Lung (tissue), 12 donors: ENCODE measurements around the gene DHX8. TPM values are rescaled to one million over a fixed set of nuclear protein-coding genes. Genes with fewer than 3 reads are reported as not detected.
"Not testable (repeated sequence)": the region's sequence is repeated elsewhere in the genome, so short reads cannot be mapped to it uniquely, and the experiment has no call there.

Source experiments
- ATAC-seq: fragments of 200-7000 bp; cut with Tn5 transposase; one replicate; pipeline ENCODE4 v1.9.1; 2020; ENCODE audit warnings: moderate number of reproducible peaks; ENCODE audit not compliant: insufficient read depth, low FRiP score
- DNase-seq, 3 donors: peaks; one replicate each; pipeline ENCODE4 v3.0.0-alpha.2; 2013 to 2017
- H3K27ac ChIP-seq, 2 donors: one replicate each; pipeline ENCODE4 v1.5.1; 2013; ENCODE audit warnings: mild to moderate bottlenecking in 2 of 2, moderate library complexity in 2 of 2, control low read depth in 1 of 2, inconsistent platforms in 1 of 2, low read depth in 1 of 2, low read length in 1 of 2
- H3K27me3 ChIP-seq, 3 donors: one replicate each; pipeline ENCODE4 v1.5.1; 2013; ENCODE audit warnings: low read length in 2 of 3; ENCODE audit not compliant: control insufficient read depth in 3 of 3, insufficient read depth in 3 of 3
- H3K36me3 ChIP-seq, 4 donors: one replicate each; pipeline ENCODE4 v1.5.1; 2013; ENCODE audit warnings: low read length in 4 of 4, mild to moderate bottlenecking in 1 of 4, moderate library complexity in 1 of 4; ENCODE audit not compliant: control insufficient read depth in 4 of 4, insufficient read depth in 4 of 4
- H3K4me1 ChIP-seq, 5 donors: one replicate each; pipeline ENCODE4 v1.5.1; 2013; ENCODE audit warnings: low read length in 5 of 5, mild to moderate bottlenecking in 2 of 5, moderate library complexity in 1 of 5; ENCODE audit not compliant: control insufficient read depth in 5 of 5, insufficient read depth in 5 of 5
- H3K4me3 ChIP-seq: one replicate; pipeline ENCODE4 v1.5.1; 2013; ENCODE audit warnings: mild to moderate bottlenecking, control low read depth, moderate library complexity
- H3K9ac ChIP-seq, 2 donors: one replicate each; pipeline ENCODE4 v1.5.1; 2013; ENCODE audit warnings: low read length in 2 of 2, control low read depth in 1 of 2; ENCODE audit not compliant: insufficient read depth in 1 of 2
- H3K9me3 ChIP-seq, 4 donors: one replicate each; pipeline ENCODE4 v1.5.1; 2013; ENCODE audit warnings: low read length in 3 of 4, mild to moderate bottlenecking in 1 of 4, moderate library complexity in 1 of 4; ENCODE audit not compliant: control insufficient read depth in 4 of 4, insufficient read depth in 3 of 4
- WGBS, 2 donors: extraction: QIAGEN DNeasy Blood & Tissue Kit; methylation state at CpG; one replicate each; pipeline ENCODE4 v1.1.7; 2013; 5-methylcytosine and 5-hydroxymethylcytosine counted together
- polyA plus RNA-seq, 2 donors: library from polyadenylated mRNA; stranded (reverse); fragments of 200-250 nt; gene quantifications; one replicate each; pipeline ENCODE4 v1.2.1, GENCODE V29; 2013
- total RNA-seq, 2 donors: library from RNA; depleted of rRNA in 1 of 2; stranded (reverse); fragments of >200 nt in 1 of 2; gene quantifications; one replicate each; pipeline ENCODE4 v1.2.1, GENCODE V29; 2014 to 2021
- TF ChIP-seq, protein P1 (sequence below): IDR thresholded peaks from 2 replicates; pipeline ENCODE4 v1.5.1; 2012; ENCODE audit warnings: mild to moderate bottlenecking; ENCODE audit errors: control extremely low read depth, extremely low read depth
- donor health status: control.
- donor health status: control.
- donor health status: Bipolar disorder and iron deficiency.
- donor health status: healthy.
- donor health status: DM: yes; HTN: yes; CAD: no.

Gene DHX8
- total and polyA plus RNA-seq, 4 donors: 24.7 to 45.1 (median 38.2) TPM

- Histone ChIP-seq H3K36me3 (no peaks in the 10 kb centered on the region), H3K9ac (no peak overlapping the region), H3K4me3 (no peak overlapping the region), H3K4me1 (peaks cover 0 to 10% (median 6%) of the 10 kb centered on the region in 5 donors), H3K27ac (peak overlapping the region in 1 of 2 donors; percentile 58), H3K27me3 (no peaks in the 10 kb centered on the region), H3K9me3 (no peaks in the 10 kb centered on the region)
- TF ChIP-seq, protein P1, sequence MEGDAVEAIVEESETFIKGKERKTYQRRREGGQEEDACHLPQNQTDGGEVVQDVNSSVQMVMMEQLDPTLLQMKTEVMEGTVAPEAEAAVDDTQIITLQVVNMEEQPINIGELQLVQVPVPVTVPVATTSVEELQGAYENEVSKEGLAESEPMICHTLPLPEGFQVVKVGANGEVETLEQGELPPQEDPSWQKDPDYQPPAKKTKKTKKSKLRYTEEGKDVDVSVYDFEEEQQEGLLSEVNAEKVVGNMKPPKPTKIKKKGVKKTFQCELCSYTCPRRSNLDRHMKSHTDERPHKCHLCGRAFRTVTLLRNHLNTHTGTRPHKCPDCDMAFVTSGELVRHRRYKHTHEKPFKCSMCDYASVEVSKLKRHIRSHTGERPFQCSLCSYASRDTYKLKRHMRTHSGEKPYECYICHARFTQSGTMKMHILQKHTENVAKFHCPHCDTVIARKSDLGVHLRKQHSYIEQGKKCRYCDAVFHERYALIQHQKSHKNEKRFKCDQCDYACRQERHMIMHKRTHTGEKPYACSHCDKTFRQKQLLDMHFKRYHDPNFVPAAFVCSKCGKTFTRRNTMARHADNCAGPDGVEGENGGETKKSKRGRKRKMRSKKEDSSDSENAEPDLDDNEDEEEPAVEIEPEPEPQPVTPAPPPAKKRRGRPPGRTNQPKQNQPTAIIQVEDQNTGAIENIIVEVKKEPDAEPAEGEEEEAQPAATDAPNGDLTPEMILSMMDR: no peak
- peak; percentile 70 for ATAC-seq
- DNase-seq: peak in 2 of 3 donors; percentile 19 to 56
- WGBS, 2 donors: 33% methylated on average over 7 of the region's 7 CpGs
Observed at GRCh38 chr17:43456661-43457361, 27.0 kb upstream of the DHX8 start.

DNA sequence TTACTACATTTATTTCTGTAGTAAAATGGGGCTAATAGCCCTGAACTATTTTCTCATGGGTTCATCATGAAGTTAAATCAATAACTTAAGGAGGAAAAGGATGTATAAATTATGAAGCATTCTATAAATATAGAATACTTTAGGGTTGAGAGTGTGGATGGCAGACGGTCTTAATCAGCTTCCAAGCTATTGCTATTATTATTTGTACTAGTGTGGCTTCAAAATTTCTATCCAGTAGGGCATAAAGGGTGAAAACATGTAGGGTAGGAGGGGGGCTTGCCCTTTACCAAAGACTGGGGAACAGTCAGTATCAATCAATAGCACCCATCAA, 26.4 kb upstream of the DHX8 start:
- H3K4me1 ChIP-seq: peaks cover 0 to 10% (median 6%) of the 10 kb centered on the region in 5 donors
- H3K27ac ChIP-seq: peak overlapping the region; percentile 42 to 49
- no peak overlapping the region for H3K4me3 ChIP-seq
- 54 to 61% methylated on average over 1 of the region's 1 CpG for WGBS, 2 donors
- TF ChIP-seq, protein P1: no peak
- no peaks in the 10 kb centered on the region for H3K9me3 ChIP-seq
- DNase-seq (no peak), ATAC-seq (no peak)
- H3K36me3 ChIP-seq: no peaks in the 10 kb centered on the region
- no peaks in the 10 kb centered on the region for H3K27me3 ChIP-seq
- no peak overlapping the region for H3K9ac ChIP-seq

DNA sequence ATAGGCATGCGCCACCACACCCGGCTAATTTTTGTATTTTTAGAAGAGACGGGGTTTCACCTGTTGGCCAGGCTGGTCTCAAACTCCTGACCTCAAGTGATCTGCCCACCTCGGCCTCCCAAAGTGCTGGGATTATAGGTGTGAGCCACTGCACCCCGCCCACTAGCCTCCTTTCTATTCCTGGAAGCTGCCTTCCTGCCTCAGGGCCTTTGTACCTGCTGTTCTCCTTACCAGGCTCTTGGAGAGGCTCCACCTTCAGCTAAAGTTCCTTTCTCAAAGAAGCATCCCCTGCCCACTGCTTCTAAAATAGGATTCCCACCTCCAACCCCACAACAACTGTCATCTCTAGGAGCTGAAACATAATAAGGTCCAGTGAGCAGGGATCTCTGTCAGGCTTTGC, 23.9 kb upstream of the DHX8 start:
- H3K9me3 ChIP-seq, H3K27ac ChIP-seq, H3K36me3 ChIP-seq, H3K27me3 ChIP-seq, DNase-seq, H3K4me3 ChIP-seq, ATAC-seq, H3K9ac ChIP-seq: not testable (repeated sequence)
- H3K4me1 ChIP-seq: peaks cover 0 to 10% (median 6%) of the 10 kb centered on the region in 5 donors
- 93 to 95% methylated on average over 5 of the region's 5 CpGs for WGBS, 2 donors

DNA sequence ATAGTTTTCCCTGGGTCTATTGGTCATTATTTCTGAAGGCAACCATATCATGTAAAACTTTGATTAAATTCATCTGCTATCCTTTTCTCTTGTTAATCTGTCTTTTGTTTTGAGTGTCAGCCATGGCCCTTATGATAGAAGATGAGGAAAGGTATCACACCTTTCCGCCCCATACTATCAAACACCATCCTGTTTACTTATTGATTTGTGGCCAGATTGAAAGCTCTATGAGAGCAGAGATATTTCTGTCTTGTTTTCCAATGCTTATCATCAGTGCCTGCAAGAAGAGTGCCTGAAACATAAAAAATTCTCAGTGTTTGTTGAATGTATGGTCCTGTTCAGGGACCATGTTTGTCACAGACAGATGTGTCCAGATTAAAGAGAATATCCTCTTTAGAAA, 22.6 kb upstream of the DHX8 start:
- TF ChIP-seq, protein P1: no peak
- 94 to 95% methylated on average over 1 of the region's 1 CpG for WGBS, 2 donors
- ATAC-seq: no peak
- H3K4me3 ChIP-seq: no peak overlapping the region
- H3K9me3 ChIP-seq: no peaks in the 10 kb centered on the region
- H3K27me3 ChIP-seq: no peaks in the 10 kb centered on the region
- H3K9ac ChIP-seq: no peak overlapping the region
- peaks cover 0 to 12% (median 6%) of the 10 kb centered on the region in 5 donors for H3K4me1 ChIP-seq
- no peak for DNase-seq
- H3K36me3 ChIP-seq: no peaks in the 10 kb centered on the region
- H3K27ac ChIP-seq: no peak overlapping the region

DNA sequence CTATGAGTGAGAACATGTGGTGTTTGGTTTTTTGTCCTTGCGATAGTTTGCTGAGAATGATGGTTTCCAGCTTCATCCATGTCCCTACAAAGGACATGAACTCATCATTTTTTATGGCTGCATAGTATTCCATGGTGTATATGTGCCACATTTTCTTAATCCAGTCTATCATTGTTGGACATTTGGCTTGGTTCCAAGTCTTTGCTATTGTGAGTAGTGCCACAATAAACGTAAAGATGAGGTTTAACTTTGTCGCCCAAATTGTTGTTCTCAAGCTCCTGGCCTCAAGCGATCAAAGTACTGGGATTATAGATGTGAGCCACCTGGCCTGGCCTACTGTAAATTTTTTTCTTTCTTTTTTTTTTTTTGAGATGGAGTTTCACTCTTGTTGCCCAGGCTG, 21.2 kb upstream of the DHX8 start:
- not testable (repeated sequence) for H3K9ac ChIP-seq, H3K9me3 ChIP-seq, H3K27me3 ChIP-seq, ATAC-seq, H3K27ac ChIP-seq, DNase-seq, H3K36me3 ChIP-seq, H3K4me3 ChIP-seq, H3K4me1 ChIP-seq
- 93 to 95% methylated on average over 3 of the region's 4 CpGs for WGBS, 2 donors
